NCI-H146 treated with DMSO at 0.1 percent for 48 hours (cell line): ENCODE measurements around the gene MACROD1.

Source experiments
- DNase-seq: peaks from one replicate; lab custom pipeline; 2025; ENCODE audit not compliant: unreplicated experiment; lab: John Stamatoyannopoulos, UW

Gene MACROD1

GRCh38 chr11:64077607-64078006 is 88.3 kb downstream of the MACROD1 start:
- DNase-seq, result no peak

- no peak for DNase-seq
Measured at GRCh38 chr11:64076758-64077157, 89.2 kb downstream of the MACROD1 start.

- DNase-seq, result no peak
Measured at GRCh38 chr11:64074239-64074638, 91.7 kb downstream of the MACROD1 start.

- no peak for DNase-seq
Measured at GRCh38 chr11:64073542-64073941, 92.4 kb downstream of the MACROD1 start.

GRCh38 chr11:64072871-64073270 is 93.0 kb downstream of the MACROD1 start:
- no peak for DNase-seq

GRCh38 chr11:64072403-64072802 is 93.5 kb downstream of the MACROD1 start:
- no peak for DNase-seq

- no peak for DNase-seq
Measured at GRCh38 chr11:64071849-64072248, 94.1 kb downstream of the MACROD1 start.

GRCh38 chr11:64070314-64070681 is 95.6 kb downstream of the MACROD1 start:
- no peak for DNase-seq

GRCh38 chr11:64069401-64070313 is 96.3 kb downstream of the MACROD1 start:
- no peak for DNase-seq

- no peak for DNase-seq
Measured at GRCh38 chr11:64068705-64069400, 97.1 kb downstream of the MACROD1 start.

- DNase-seq, result no peak
Measured at GRCh38 chr11:64067230-64067993, 98.5 kb downstream of the MACROD1 start.

GRCh38 chr11:64065712-64066111 is 100.2 kb downstream of the MACROD1 start:
- no peak for DNase-seq

GRCh38 chr11:64065141-64065465 is 100.8 kb downstream of the MACROD1 start:
- no peak for DNase-seq

- DNase-seq, result no peak
Measured at GRCh38 chr11:64064374-64065140, 101.4 kb downstream of the MACROD1 start.

GRCh38 chr11:64063777-64064176 is 102.1 kb downstream of the MACROD1 start:
- DNase-seq, result no peak

GRCh38 chr11:64062185-64063039 is 103.5 kb downstream of the MACROD1 start:
- DNase-seq, result no peak

GRCh38 chr11:64060861-64061444 is 105.0 kb downstream of the MACROD1 start:
- DNase-seq, result no peak

GRCh38 chr11:64060263-64060860 is 105.6 kb downstream of the MACROD1 start:
- no peak for DNase-seq
